ENCODE data around the gene TUBA1B.
A peak's percentile ranks its signal among the peaks of the same experiment; 100 is the strongest.

The TUBA1B gene

DNA sequence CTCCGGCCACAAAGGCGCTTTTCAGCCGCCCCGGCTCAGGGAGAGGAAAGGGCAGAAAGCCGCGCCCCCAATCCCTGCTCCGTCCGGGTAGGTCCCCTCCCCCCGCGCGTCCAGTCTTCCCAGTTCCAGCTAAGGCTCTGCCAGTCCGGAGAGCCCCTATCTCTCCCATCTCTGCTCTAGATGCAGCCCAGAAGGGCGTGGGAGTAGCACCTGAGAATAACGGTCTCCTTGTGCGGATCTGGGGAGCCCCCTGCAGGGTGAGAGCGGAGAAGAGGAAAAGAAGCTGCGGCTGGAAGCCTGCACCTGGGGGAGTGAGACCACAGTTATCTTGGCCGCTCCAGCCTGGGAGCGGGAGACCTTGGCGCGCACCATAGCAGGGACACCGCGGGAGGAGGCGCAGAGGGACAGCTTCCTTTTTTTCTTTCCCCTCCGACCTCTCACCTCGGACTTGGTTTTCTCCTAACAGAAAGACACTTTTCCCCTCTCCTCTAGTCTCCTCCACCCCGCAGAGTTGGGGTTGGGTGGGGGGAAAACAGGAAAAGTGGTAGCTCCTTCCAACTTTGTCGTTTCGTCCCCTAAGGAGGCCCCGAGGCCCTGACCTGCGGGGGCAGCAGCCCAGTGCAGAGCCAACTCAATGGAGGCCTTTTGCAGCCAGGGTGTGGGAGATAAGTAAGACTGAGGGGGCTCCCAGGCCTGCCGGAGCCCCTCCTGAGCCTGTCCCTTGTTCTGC, 38.9 kb downstream of the TUBA1B start:
- TF ChIP-seq, protein P1, sequence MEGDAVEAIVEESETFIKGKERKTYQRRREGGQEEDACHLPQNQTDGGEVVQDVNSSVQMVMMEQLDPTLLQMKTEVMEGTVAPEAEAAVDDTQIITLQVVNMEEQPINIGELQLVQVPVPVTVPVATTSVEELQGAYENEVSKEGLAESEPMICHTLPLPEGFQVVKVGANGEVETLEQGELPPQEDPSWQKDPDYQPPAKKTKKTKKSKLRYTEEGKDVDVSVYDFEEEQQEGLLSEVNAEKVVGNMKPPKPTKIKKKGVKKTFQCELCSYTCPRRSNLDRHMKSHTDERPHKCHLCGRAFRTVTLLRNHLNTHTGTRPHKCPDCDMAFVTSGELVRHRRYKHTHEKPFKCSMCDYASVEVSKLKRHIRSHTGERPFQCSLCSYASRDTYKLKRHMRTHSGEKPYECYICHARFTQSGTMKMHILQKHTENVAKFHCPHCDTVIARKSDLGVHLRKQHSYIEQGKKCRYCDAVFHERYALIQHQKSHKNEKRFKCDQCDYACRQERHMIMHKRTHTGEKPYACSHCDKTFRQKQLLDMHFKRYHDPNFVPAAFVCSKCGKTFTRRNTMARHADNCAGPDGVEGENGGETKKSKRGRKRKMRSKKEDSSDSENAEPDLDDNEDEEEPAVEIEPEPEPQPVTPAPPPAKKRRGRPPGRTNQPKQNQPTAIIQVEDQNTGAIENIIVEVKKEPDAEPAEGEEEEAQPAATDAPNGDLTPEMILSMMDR (conservative IDR thresholded peaks at IDR 0.05): peak; percentile 57
- no peak overlapping the region for H3K27ac ChIP-seq

DNA sequence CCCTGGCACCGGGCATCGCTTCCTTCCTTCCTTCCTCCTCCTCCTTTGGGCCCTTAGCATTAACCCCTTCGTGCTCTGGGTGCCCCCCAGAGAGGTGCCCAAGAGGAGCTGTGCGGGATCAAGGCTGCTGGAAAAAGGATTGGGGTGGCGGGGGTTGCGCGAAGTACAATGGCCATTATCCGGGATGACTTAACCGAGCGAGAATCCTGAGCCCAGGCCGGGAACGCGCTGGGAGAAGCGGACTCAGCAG, 39.4 kb downstream of the TUBA1B start:
- H3K27ac ChIP-seq: no peak overlapping the region
- TF ChIP-seq, protein P1 (conservative IDR thresholded peaks at IDR 0.05): no peak

DNA sequence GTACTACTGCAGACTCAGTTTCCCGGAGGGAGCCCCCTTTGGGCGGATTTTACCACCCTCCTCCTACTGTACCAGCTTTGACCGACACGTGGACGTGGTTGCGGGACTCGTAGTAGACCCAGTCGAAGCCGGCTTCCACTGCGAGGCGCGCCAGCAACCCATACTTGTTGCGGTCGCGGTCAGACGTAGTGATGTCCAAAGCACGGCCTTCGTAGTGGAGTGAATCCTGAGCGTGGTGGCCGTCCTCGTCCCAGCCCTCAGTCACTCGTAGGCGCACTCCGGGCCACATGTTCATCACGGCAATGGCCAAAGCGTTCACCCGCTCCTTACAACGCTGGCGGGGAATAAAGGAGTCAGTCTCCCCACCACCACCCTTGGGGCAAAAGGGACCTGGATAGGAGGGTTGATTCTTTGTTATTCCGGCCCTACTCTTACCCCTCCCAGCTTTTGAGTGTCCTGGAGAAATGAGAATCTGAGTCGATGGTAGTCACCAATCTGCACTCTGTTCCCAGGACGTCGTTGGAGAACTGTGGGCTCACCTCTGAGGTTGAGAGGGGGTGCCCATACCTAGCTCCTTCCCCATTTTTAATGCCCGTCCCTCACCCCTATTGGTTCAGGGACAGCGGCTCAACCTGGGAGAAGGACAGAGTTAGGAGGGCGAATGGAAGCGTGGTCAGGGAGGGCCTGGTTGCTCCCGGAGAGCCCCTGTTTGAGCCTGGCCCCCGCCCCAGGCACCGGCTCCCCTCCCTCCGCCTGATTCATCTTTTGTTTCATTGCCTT, 39.9 kb downstream of the TUBA1B start:
- no peak overlapping the region for H3K27ac ChIP-seq

DNA sequence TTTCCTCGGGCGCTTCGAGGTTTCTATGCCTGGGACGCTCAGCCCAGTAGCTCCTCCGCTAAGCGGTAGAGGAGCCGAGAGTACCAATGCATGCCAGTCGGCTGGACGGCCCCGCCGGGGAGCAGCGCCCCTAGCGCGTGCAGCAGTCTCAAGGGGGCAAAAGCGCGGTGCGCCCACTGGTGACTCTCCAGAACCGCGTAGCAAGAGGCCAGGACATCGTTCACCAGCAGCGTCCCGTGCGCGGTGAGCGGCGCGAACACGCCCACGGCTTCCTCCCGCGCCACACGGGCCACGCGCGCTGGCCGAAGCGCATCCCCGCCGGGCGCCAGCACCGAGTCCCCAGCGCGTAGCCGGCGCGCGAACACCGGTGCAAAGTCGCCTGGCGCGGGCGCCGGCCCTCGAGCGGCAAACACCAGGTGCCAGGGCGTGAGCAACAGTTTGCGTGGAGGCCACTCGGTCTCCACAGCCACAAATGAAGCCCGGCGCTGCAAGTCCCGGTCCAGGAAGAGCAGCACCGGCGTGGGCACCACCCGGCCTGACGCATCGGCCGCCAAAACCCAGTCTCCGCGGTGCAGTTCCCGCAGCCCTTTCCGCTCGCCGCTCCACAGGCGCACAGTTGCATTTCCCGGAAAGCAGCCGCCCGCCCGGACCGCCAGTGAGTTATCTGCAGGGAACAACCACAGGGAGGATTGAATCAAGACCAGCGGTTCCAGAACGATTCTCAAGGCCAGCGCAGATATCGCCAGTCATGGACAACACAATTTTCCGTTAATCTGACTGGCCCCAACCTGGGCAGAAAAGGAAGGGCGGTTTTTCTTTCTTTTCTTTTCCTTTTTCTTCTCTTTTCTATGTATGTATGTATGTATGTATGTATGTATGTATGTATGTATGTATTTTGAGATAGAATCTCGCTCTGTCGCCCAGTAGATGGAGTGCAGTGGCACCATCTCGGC, 41.1 kb downstream of the TUBA1B start:
- H3K27ac ChIP-seq: no peak overlapping the region
- TF ChIP-seq, protein P1 (conservative IDR thresholded peaks at IDR 0.05): peak; percentile 56

More for the DNA sequence above, 39.9 kb downstream of the TUBA1B start:
- TF ChIP-seq, protein P1 (conservative IDR thresholded peaks at IDR 0.05): no peak

DNA sequence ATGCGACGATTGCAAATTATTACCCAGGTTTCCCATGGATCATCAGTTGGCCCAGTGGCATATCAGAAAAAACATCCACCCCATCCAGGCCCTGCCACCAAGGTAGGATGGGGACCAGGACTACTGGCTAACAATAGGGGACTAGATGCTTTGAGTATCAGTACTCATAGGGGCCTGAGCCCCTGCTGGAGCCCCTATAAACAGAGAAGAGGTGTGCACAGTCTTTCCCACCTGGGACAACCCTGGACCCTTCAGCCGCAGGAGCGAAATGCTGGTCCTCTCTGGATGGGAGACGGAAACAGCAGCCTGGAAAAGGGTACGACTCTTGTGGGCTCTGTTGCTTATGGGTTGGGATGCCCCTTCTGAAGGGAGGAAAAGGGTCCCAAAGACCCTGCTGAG, 42.3 kb downstream of the TUBA1B start:
- no peak overlapping the region for H3K27ac ChIP-seq
- TF ChIP-seq, protein P1 (conservative IDR thresholded peaks at IDR 0.05): no peak

DNA sequence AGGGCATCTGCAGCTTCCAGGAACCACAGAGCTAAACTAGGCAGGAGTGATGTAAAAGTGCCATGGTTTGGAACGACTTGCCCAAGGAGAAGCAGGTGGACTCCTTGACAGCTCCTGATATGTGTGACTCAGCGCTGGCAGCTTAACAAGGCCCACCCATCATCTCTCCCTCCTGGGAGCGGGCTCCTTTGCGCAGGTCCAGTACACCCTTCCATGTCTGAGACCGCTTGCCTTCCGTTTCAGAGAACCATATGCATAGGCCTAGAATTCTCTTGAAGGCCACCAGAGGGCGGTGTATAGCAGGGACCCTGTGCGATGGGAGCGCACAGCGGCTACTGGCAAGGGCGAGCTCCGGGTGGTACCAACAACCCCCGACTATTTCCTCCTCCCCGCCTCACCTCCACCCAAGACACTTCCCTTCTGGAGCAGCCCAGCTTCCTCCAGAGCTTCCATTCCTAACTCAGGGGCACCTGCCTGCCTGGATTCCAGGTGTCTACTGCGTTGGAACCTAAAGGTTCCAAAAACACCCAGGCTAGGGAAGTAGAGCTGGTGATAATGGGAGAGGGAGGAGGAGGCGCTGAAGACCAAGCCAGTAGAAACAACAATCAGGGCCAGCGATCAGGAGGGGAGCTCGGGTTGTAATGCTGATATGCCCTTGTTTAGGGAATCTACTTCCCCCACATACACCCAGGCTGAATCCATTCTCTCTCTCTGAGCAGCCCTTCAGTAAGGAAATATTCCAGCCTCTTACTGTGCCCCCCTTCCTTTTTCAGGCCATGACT, 42.9 kb downstream of the TUBA1B start:
- no peak overlapping the region for H3K27ac ChIP-seq

More for the DNA sequence above, 42.9 kb downstream of the TUBA1B start:
- TF ChIP-seq, protein P1 (conservative IDR thresholded peaks at IDR 0.05): peak; percentile 98
